Measurements from ENCODE around the gene HUS1B.
"Not testable (repeated sequence)": the region's sequence is repeated elsewhere in the genome, so short reads cannot be mapped to it uniquely, and the experiment has no call there.

HUS1B gene

DNA sequence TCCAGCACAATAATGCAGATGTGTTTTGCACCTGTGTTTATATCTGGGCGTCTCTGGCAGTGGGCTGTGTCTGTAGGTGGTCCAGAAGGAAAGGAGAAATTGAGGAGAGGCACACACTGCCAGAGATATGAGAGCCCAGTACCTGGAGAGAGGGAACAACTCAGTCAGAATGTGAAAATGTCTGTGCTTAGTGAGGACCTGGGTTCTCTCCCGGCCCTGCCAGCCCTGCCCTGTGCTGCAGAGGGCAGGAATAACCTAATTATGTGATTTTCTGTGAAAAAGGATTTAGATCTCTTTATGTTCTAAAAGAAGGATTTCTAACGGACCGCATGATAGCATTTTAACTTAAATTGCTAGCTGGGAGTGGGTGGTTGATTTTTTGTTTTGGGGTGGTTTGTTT is 44.3 kb upstream of the HUS1B start:
- TF ChIP-seq, protein P1, sequence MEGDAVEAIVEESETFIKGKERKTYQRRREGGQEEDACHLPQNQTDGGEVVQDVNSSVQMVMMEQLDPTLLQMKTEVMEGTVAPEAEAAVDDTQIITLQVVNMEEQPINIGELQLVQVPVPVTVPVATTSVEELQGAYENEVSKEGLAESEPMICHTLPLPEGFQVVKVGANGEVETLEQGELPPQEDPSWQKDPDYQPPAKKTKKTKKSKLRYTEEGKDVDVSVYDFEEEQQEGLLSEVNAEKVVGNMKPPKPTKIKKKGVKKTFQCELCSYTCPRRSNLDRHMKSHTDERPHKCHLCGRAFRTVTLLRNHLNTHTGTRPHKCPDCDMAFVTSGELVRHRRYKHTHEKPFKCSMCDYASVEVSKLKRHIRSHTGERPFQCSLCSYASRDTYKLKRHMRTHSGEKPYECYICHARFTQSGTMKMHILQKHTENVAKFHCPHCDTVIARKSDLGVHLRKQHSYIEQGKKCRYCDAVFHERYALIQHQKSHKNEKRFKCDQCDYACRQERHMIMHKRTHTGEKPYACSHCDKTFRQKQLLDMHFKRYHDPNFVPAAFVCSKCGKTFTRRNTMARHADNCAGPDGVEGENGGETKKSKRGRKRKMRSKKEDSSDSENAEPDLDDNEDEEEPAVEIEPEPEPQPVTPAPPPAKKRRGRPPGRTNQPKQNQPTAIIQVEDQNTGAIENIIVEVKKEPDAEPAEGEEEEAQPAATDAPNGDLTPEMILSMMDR (IDR thresholded peaks at IDR 0.05; ENCODE audit: insufficient read depth, low read depth, low read length, missing control alignments), result no peak
- H3K4me3 ChIP-seq (ENCODE audit: low read depth, low read length), result no peak overlapping the region
- DNase-seq (ENCODE audit: low read depth), result no peak

DNA sequence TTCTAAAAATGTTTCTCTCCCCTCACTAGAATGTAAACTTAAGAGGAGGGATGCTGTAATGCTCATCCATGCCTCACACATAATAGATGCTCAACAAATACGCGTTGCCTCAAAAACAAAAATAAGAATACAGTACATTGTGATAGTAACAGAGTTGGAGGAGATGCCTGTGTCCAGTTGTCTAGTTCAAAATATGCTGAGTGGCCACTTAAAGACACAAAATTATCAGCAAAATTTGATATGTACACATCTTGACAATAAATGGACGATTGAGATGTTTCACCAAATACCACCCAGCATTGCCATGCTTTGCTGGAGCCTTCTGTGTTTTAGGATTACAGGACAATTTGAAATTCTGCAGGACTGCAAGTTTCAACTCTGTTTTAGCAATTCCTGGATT is 43.6 kb upstream of the HUS1B start:
- no peak for DNase-seq (ENCODE audit: low read depth)
- no peak overlapping the region for H3K4me3 ChIP-seq (ENCODE audit: low read depth, low read length)
- TF ChIP-seq, protein P1 (IDR thresholded peaks at IDR 0.05; ENCODE audit: insufficient read depth, low read depth, low read length, missing control alignments), result no peak

DNA sequence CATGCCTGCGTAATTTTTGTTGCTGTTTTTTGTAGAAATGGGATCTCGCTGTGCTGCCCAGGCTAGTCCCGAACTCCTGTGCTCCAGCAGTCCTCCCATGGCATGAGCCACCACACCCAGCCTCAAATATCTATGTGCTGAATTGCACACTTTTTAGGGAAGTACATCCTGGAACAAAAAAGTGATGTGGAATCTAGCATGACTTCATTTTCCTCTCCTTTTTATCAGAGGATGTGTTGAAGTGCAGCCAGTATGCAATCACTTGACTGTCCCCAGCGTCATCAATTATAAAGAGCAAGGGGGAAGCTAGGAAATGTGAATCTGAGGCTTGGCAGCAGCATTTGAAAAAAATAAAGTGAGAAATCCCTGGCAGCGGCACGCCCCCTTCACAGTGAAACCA is 42.4 kb upstream of the HUS1B start:
- H3K4me3 ChIP-seq (ENCODE audit: low read depth, low read length), result no peak overlapping the region
- no peak for DNase-seq (ENCODE audit: low read depth)
- TF ChIP-seq, protein P1 (IDR thresholded peaks at IDR 0.05; ENCODE audit: insufficient read depth, low read depth, low read length, missing control alignments), result no peak

DNA sequence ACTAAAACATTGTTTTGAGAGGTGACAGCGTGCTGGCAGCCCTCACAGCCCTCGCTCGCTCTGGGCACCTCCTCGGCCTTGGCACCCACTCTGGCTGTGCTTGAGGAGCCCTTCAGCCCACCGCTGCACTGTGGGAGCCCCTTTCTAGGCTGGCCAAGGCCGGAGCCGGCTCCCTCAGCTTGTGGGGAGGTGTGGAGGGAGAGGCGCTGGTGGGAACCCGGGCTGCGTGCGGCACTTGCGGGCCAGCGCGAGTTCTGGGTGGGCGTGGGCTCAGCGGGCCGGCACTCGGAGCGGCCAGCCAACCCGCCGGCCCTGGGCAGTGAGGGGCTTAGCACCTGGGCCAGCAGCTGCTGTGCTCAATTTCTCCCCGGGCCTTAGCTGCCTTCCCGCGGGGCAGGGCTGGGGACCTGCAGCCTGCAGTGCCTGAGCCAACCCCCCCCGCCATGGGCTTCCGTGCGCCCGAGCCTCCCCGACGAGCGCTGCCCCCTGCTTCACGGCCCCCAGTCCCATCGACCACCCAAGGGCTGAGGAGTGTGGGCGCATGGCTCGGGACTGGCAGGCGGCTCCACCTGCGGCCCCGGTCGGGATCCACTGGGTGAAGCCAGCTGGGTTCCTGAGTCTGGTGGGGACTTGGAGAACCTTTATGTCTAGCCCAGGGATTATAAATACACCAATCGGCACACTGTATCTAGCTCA is 37.7 kb upstream of the HUS1B start:
- not testable (repeated sequence) for DNase-seq (ENCODE audit: low read depth); H3K4me3 ChIP-seq (ENCODE audit: low read depth, low read length)

DNA sequence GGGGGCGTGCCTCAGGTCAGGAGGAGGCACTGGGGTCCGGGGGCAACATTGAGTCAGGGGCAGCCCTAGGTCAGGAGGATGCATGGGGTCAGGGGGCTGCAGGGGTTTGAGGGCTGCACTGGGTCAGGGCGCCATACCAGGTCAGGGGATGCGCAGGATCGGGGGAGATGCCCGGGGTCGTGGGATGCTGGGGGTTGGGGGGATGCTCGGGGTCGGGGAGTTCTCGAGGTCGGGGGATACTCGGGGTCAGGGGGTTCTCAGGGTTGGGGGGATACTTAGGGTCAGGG is 36.8 kb upstream of the HUS1B start:
- no peak for DNase-seq (ENCODE audit: low read depth)
- TF ChIP-seq, protein P1 (IDR thresholded peaks at IDR 0.05; ENCODE audit: insufficient read depth, low read depth, low read length, missing control alignments), result no peak
- H3K4me3 ChIP-seq (ENCODE audit: low read depth, low read length), result peak overlapping the region; percentile 92

DNA sequence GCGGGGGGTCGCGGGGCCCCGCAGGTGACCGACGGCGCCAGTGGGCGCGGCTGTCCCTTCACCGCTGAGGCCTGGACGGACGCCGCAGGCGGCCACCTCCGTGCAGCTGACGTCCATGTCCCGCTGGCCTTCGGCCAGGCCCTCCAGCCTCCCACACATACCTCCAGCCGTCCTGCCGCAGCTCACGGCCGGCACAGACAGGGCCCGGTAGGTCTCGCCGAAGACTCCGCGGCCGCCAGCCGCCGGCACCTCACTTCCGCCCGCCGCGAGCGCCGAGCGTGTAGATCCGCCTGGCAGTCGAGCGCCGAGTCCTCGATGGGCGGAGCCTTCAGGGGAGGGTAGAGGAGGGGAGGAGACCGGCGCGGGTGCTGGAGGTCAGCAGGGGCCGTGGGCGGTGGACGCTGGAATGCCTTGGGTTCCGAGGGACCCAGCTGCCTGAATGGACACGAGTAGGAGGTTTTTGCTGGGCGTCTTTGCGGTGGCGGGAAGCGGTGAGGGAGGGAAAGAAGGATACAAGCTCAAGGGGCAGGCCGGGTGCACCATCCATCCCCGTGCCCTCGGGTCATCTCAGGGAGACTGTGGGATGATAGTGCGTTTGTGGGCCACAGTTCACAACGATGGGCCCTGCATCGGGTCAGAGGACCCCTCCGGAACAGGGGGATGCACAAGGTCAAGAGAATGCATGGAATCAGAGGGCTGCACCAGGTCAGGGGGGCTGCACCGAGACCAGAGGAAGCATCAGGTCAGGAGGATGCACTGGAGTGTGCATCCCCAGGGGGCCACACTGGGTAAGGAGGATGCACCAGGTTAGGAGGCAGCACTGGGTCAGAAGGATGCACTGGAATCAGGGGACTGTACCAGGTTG is 36.2 kb upstream of the HUS1B start, which contains the start of gene EXOC2:
Gene EXOC2, minus strand, starts transcription at position 282 of the 865 bp plus-strand sequence. CDS start 55,321 bp downstream, outside the sequence.
- TF ChIP-seq, protein P1 (IDR thresholded peaks at IDR 0.05; ENCODE audit: insufficient read depth, low read depth, low read length, missing control alignments), result no peak
- DNase-seq (ENCODE audit: low read depth), result peak; percentile 90
- peak within 1 kb of the TSS; percentile 92 for H3K4me3 ChIP-seq (ENCODE audit: low read depth, low read length)

DNA sequence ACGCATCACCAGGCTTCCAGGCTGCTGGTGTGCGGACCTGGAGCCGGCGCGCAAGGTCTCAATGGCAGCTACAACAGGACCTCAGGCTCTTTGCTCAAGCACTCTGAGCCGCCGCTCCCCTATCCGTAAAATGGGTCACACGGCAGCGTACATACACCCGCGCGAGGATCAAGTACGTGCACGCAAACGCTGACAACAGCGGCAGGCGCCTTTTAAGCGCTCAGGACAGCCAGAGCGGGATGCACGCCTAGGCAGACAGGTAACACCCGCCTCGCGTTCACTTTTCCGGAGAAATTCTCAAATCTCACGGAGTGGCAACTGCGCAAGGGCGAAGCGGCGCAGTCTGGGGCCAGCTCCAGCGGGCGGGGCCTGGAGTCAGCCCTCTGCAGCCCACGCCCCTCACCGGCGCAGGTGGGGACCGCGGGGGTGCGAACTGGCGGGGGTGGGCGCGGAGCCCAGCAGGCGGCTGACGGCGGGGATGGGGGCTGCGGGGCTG is 35.5 kb upstream of the HUS1B start:
- H3K4me3 ChIP-seq (ENCODE audit: low read depth, low read length), result peak overlapping the region; percentile 92
- TF ChIP-seq, protein P1 (IDR thresholded peaks at IDR 0.05; ENCODE audit: insufficient read depth, low read depth, low read length, missing control alignments), result no peak
- DNase-seq (ENCODE audit: low read depth), result peak; percentile 78
